SK-N-SH (cell line): ENCODE results near the gene SLC12A7.

Source experiments
- CHD2 ChIP-seq: fragments of 150-350 bp; IDR thresholded peaks from 2 replicates; pipeline ENCODE4 v1.6.1; 2018; ENCODE audit warnings: low read length; ENCODE audit not compliant: partially characterized antibody
- CTCF ChIP-seq: fragments of 200-600 bp; sonication (generic); IDR thresholded peaks from 2 replicates; pipeline ENCODE4 v1.6.1; 2017; ENCODE audit warnings: antibody characterized with exemption, mild to moderate bottlenecking, moderate library complexity
- GATA2 ChIP-seq: sonication (generic); formaldehyde crosslinking; IDR thresholded peaks from 2 replicates; pipeline ENCODE4 v1.5.0; 2020; ENCODE audit warnings: mild to moderate bottlenecking, missing genetic modification reagents

GRCh38 chr5:1105350-1106265 is 6.3 kb downstream of the SLC12A7 start:
- no peak for TF ChIP-seq CTCF
- no peak for TF ChIP-seq CHD2
- no peak for TF ChIP-seq GATA2 (CRISPR knock-in tag)
